GM19023 (cell line): Measurements from ENCODE around the gene EME1.
A peak's percentile ranks its signal among the peaks of the same experiment; 100 is the strongest.
"Not testable (repeated sequence)": the region's sequence is repeated elsewhere in the genome, so short reads cannot be mapped to it uniquely, and the experiment has no call there.

Experiments
- ATAC-seq: cut with Tn5 transposase; IDR thresholded peaks from one replicate; pipeline ENCODE4 v1.9.1; 2021; ENCODE audit warnings: mild to moderate bottlenecking, moderate library complexity; ENCODE audit not compliant: unreplicated experiment

Gene EME1

DNA sequence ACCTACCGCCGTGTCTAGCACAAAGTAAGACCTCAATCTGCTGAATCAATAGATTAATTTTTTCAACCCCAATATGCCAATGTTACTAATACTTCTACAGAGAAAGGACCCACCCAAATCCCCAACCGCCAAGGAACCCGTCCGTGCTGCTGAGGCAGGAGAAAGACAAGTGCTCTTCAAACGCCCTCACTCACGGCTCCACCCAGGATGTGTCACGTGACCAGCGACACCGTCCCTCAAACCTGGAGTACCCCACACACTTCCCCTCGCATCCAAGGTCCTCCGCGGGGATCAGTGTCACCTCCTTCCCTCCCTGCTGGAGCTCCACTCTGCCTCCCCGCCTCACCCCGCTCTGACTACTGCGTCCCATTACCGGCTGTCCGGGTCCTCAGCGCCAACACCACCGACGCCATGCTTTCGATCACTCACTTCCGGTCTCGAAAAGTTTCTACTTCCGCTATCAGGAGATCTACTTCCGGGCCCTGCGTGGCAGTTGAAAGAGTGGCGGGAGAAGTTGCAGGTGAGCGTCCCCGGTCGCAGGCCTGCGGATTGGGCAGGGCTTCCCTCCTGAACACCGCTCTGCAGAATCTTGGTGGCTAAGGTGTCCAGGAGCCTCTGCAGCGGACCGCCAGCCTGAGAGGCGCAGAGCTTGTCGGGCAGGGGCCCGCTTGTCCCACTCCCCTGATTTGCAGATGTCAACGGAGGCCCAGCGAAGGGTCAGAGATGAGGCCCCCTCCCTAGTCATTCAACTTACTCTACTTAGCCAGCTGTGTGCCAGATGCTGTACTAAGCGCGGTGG lies at the start of gene EME1, which contains the start of gene MRPL27:
Gene EME1, plus strand, starts transcription at position 472 of the 799 bp plus-strand sequence. CDS start 1,980 bp downstream, outside the sequence.
Gene MRPL27, minus strand, starts transcription at position 427 of the 799 bp plus-strand sequence. Its CDS starts 14 bp downstream, at position 413.
- ATAC-seq, result peak; percentile 89

GRCh38 chr17:50325906-50326305 lies 47.1 kb upstream of the EME1 start:
- ATAC-seq, result no peak

GRCh38 chr17:50326831-50327364 lies 46.1 kb upstream of the EME1 start:
- peak; percentile 50 for ATAC-seq

GRCh38 chr17:50328363-50329325 lies 44.4 kb upstream of the EME1 start:
- ATAC-seq, result no peak

DNA sequence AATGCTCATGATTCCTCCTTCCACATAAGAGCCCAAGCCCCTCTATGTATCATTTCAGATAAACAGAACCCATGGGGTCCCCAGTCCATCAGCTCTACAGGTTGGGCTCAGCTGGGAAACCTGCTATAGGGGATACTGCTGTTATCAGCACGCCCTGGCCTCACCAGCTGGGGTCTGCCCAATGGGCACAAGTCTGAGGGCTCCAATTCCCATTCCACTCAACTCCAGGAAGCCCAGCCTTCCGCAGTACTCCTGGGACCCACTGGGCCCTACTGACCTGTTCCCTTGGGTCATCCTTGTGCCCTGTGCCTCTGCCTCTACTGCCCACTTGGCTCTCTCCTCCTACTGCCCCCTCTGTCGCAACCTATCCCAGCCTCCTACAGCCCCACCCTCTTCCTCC lies 43.3 kb upstream of the EME1 start:
- ATAC-seq, result no peak

- ATAC-seq, result no peak
Observed at GRCh38 chr17:50330151-50330775, 42.8 kb upstream of the EME1 start.

- ATAC-seq, result no peak
Observed at GRCh38 chr17:50331085-50331791, 41.8 kb upstream of the EME1 start.

- no peak for ATAC-seq
Observed at GRCh38 chr17:50332196-50332595, 40.8 kb upstream of the EME1 start.

- not testable (repeated sequence) for ATAC-seq
Observed at GRCh38 chr17:50333291-50334057, 39.6 kb upstream of the EME1 start.

DNA sequence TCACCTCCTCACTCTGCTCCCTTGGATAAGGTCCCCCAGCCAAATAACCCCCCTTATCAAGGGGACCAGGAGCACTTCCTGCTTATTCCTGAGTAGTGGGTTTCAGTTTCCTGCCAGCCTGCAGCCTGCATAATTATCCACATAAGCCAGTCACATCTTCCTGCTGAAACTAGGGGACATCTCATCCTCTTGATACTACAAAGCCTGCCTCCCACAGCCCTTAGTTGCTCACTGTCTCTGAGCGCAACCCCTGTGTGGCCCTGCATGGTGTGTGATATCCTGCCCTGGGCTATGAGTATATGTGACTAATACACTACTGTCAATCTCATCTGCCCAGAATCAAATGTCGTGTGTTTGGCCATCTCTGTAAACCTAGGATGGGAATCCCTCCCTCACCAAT lies 35.1 kb upstream of the EME1 start:
- ATAC-seq, result no peak

DNA sequence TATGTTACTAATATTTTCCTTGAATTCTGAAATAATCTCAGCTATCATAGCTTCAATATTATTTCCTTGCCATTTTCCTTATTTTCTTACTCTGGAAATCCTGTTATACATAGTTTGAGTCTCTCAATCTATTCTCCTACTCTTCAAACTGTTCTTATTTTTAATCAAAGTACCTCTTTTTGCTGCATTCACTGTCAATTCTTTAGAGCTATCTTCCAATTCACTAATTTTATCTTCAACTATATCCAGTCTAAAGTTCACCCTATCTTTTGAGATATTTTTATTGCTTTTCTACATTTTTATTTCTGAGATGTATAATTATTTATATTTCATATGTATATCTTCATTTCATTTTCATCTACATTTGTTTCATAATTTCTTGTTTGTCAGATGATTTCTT lies 34.4 kb upstream of the EME1 start:
- ATAC-seq, result no peak

GRCh38 chr17:50339381-50339780 lies 33.6 kb upstream of the EME1 start:
- ATAC-seq, result no peak

DNA sequence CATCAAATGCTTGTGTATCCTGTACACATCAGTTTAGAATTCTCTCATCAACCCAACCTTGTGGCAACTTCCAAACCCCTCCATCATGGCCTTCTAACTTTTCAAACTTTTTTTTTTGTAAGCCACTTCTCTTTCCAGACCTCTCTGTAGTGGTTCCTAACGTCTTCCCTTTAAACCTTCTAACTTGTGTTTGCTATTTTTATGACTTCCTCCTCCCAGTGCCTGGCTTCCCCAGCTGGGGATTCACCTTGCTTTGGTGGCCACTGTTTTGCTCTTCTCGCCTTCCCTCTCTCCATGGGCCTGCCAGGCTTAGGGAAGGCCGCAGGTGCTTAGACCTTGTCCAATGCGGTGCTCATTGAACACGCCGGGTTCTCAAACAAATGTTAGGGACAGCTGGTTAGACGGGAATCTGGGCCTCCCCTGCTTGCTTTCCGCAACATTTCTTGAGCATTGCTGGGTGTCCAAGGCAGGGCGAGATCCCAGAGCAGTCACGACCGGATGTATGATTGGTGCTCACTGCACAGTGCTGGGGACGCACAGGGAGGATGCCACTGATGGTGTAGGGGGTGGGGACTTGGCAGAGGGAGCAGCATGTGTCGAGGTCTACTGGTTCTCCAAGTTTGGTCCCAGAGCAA lies 28.2 kb upstream of the EME1 start:
- no peak for ATAC-seq

- ATAC-seq, result peak; percentile 77
Observed at GRCh38 chr17:50345432-50346312, 27.4 kb upstream of the EME1 start, which contains the start of gene XYLT2. TSS of gene XYLT2 (plus strand) at chr17:50346126. CDS start at chr17:50346141, 15 bp downstream.

DNA sequence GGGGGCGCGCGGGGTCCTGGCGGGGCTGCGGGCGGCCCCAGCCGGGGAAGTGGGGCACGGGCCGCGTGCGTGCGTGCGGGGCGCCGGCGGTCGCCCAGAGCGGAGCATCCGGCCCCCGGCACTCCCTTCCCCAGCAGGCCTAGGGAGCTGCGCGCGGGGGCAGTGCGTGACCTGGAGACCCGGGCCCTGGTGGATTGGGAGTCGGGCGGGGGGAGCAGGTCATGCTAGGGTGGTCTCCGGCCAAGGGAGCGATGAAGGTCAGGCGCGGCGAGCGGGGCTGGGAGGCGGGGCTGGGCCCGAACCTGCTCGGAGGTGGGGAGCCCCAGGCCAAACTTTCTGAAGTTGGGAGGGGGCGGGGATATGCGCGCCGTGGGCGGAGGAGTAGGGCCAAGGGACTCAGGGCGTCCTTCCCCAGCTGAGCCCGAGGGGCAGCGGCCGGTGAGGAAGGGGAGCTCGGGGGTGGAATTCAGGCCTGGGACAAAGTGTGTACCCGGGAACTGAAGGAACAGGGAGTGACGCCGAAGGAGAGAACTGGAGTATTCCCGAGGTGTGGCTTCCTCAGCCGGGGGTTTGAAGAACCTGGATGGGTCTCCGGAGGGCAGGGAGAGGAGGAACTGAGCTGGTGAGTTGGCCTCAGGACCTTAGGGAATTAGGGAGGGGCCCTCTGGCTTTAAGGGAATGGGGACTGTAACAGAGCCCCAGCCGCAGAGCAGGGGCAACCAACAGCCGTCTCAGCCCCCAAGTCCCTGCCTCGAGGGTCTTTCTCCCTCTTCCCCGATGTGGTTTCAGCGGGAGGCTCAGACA lies 26.5 kb upstream of the EME1 start:
- peak; percentile 45 for ATAC-seq

DNA sequence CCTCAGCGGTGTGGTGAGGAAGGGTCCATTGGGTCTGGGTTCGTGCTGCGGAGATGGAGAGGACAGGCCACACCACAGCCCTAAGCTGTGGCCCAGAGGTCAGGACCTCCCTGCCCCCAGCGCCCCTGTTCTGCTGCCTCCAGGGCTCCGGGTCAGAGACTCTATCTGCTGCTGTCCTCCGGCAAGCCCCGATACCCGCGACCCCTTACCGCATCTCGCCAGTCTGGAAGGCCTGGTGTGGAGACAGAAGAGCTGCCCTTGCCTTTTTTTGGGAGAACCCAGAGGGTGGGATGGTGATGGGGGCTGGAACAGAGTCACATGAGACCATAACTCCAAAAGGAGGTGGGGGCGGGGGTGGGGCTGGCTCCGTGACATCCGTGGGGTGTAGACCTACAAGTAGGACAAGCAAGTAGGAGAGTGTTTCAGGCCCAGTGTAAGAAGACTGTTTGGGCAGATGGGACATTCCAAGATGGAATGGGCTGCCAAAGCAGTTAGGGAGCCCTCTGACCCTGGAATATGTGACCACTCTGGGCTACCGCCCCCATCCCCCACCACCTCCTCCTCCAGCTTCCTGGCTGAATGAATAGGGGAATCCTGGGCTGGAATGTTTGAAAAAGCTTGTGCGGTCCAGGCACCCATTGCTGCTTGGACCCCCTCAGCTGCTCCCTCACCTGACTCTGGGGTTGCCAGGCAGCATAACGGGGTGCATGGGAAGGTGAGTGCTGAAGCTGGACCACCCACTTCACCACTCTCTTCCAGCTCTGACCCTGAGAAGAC lies 25.7 kb upstream of the EME1 start:
- no peak for ATAC-seq
